HG02884 (cell line): ENCODE data around the gene DKK3.
"Not testable (repeated sequence)": the region's sequence is repeated elsewhere in the genome, so short reads cannot be mapped to it uniquely, and the experiment has no call there.

ENCODE experiments used
- ATAC-seq: cut with Tn5 transposase; IDR thresholded peaks from one replicate; pipeline ENCODE4 v1.9.1; 2021; ENCODE audit warnings: mild to moderate bottlenecking, moderate library complexity; ENCODE audit not compliant: unreplicated experiment

DKK3 gene

DNA sequence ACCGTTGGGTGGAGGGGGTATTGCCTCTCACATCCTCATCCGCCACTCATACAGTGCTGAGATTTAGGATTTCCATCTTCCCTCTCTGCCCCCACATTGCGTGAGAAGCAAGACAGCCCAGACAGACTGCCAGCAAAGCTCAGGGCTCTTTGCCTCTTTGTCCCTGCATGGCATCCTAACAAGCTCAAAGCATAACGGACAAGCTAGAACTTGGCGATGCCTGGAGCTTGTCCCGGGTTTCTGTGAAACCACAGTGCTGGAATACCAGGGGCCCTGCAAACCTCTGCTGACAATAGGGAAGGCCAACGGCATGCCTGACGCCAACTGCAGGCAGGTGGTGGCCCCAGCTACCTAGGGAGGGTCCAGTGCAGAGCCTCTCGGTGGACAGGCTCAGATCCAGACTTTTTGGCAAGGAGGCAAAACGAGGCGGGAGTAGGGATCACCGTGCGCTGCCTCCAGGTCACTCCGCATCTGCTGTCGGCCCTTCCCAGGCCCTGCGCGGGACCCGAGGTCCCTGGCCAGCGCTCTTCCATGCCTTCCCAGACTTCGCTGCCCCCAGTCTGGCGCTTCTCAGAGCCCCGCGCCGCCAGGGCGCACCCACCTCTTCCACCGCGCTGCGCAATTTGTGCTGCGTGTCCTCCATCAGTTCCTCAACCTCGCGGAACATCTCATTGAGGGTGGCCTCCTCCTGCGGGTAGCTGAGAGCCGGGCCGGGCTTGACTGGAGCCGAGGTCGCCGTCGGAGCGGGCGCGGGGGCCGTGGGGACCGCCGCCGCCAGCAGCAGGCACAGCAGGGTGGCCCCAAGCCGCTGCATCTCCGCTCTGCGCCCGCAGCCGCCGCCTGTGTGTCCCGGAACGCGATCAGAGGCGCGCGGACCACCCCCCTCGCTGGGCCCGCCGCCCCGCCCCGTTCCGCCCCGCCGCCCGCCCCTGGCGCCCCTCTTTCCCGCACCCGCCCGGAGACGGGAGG, at the start of gene DKK3:
TSS of gene DKK3 (minus strand) at position 858 of the 969 bp plus-strand sequence. CDS start at position 814, 44 bp downstream.
- no peak for ATAC-seq

DNA sequence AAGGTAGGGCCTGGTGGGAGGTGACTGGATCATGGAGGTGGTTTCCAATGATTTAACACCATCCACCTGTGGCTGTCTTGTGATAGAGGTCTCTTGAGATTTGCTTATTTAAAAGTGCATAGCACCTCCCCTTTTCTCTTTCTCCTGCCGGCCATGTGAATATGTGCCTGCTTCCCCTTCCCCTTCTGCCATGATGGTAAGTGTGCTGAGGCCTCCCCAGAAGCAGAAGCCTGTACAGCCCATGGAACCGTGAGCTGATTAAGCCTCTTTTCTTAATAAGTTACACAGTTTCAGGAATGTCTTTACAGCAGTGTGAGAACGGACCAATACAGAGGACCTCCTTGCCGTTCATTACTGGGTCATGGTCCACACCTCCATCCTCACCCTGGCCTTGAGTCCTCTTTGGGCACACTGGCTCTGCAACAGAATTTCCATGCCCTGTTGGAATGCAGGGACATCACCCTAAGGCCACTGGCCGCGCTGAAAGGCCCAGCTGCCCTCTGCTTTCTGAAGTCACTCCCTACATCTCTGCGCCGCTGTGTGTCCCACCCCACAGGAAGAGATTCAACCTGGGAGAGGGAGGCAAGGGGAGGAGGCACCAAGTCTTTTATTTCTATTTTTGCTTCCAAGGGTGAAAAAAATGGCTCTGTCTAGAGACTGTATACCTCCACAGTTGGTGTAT, 49.0 kb upstream of the DKK3 start:
- no peak for ATAC-seq

GRCh38 chr11:12056119-12056518, 47.7 kb upstream of the DKK3 start:
- ATAC-seq: no peak

DNA sequence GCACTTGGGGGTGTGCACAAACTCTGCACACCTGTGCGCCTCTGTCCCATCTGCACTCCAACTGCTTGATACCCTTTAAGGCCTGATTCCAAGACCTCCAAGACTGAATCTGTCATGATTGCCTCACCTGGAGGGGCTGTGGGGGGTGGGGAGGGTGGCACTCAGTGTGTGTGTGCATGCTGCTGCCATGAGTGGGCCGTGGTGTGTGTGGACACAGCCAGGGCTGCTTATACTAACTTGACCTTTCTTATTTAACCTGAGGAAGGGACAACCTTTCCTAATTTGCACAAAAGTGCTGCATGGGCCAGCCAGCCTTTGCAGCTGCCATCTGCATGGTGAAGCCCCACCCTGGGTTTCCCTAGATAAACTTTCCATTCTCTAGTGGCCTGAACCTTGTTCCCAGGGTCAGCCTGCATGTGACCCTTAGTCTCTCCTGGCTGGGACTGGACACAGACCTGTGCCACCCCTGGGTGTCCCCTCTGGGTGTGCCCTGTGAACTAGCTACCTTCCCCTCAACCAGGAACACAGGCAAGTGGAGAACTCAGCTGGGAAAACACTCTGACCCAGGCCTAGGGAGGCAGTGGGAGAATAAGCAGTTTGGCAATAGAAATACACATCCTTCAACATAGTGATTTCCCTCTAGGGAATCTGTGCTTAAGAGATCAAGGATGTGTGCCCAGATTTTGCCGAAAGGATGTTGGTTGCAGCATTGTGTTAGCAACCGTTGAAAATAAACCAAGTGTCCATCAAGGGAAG, 45.4 kb upstream of the DKK3 start:
- no peak for ATAC-seq

DNA sequence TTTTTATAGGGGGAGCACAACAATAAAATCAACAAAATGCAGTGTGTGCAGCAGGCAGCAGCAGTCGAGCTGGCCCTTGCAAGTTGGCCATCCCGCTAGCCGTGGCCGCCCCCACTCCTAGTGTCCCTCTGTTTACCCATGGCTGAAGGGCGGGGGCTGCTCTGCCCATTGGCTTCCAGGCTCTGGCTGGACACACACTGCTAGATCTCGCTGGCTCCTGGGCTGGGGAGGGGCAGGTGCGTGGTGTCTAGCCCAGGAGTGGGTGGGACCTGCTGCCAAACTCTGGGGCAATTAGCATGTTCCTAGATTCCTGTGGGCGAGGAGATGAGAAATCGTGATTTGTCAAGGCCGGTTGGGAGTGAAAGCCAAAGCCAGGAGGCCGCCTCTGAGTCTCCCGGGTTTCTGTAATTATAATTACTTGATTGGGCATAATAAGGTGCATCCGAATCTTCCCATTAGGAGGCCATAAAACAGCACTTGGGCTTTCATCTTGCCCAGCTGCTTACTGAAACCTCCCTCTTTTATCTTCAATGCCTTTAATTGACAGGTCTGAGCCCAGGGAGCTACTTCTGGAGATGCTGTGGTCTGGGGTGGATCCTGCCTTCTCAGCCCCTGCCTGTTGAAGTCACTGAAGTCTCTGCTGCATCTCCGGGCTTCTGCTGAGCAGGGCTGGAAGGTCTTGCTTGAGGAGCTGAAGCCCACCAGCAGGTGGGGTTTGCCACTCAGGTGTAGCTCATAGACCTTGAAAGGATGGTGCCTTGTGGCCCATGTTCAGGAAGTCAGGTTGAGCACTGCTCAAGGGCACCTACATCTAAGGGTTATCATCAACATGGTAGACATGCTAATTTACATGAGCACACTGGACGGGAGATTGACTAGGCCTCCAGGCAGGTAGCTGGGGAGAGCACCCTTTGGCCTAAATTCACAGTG, 44.5 kb upstream of the DKK3 start:
- no peak for ATAC-seq

- no peak for ATAC-seq
These were observed 42.8 kb upstream of the DKK3 start for GRCh38 chr11:12051287-12051662.

GRCh38 chr11:12050470-12051286, 42.3 kb upstream of the DKK3 start:
- no peak for ATAC-seq

- ATAC-seq: no peak
These were observed 40.7 kb upstream of the DKK3 start for GRCh38 chr11:12048936-12049790.

GRCh38 chr11:12046636-12047236, 38.3 kb upstream of the DKK3 start:
- no peak for ATAC-seq

- no peak for ATAC-seq
These were observed 37.6 kb upstream of the DKK3 start for GRCh38 chr11:12045914-12046635.

- no peak for ATAC-seq
These were observed 36.4 kb upstream of the DKK3 start for GRCh38 chr11:12044799-12045198.

- ATAC-seq: peak; percentile 70
These were observed 35.7 kb upstream of the DKK3 start for GRCh38 chr11:12043959-12044791.

GRCh38 chr11:12043221-12043620, 34.8 kb upstream of the DKK3 start:
- no peak for ATAC-seq

DNA sequence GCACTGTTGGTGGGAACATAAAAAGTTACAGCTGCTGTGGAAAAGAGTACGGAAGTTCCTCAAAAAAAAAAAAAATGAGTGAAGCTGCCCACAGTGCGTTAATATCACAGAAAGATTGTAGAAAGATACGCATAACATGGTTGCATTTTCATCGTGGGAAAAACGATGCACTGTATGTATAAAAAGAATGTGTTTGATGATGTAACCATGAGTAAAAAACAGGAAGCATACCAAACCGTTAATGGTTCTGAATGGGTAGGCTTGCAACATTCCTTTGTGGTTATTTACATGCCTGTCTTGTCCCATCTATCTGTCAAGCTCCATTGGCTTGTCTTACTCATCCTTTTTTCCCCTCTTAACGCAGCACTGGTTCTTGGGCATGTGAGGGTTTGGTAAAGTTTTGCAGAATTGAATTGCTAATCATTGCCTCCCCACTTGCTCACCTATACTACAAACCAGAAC, 33.8 kb upstream of the DKK3 start:
- ATAC-seq: no peak

DNA sequence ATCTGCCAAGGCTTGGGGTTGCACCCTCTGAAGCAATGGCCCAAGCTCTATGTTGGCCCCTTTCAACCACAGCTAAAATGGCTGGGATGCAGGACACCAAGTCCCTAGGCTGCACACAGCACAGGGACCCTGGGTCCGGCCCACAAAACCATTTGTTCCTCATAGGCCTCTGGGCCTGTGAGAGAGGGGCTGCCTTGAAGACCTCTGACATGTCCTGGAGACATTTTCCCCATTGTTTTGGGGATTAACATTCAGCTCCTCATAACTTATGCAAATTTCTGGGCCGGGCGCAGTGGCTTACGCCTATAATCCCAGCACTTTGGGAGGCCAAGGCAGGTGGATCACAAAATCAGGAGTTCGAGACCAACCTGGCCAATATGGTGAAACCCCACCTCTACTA, 32.3 kb upstream of the DKK3 start:
- ATAC-seq: not testable (repeated sequence)

- no peak for ATAC-seq
These were observed 24.5 kb upstream of the DKK3 start for GRCh38 chr11:12032968-12033367.
